ENCODE measurements around the gene PSMA4. TPM values are rescaled to one million over a fixed set of nuclear protein-coding genes. Genes with fewer than 3 reads are reported as not detected.

PSMA4 gene
- total and polyA plus RNA-seq, 2 experiments from 2014 or later, result 322 to 552 TPM

Small RNAs within 50 kb of the gene (small RNA-seq; reads per million reads assigned to genes)
- not detected for gene AC067863.2 (ENCODE audit: low replicate concordance)

Other genes starting within 250 kb of the PSMA4 start
- gene SKIC8, start 240.8 kb upstream of the PSMA4 start, total RNA-seq (2014; rRNA removed; shearing (Covaris generic)), result 47.0 and 59.4 TPM in 2 replicates
- 68.6 and 73.8 TPM in 2 replicates for gene SKIC8, start 240.8 kb upstream of the PSMA4 start, polyA plus RNA-seq (2016; fragmentation: Nextera tagmentation; extraction: Ambion mirVana)
- 127 and 156 TPM in 2 replicates for gene CRABP1, start 200.1 kb upstream of the PSMA4 start, total RNA-seq (2014; rRNA removed; shearing (Covaris generic))
- 522 and 536 TPM in 2 replicates for gene CRABP1, start 200.1 kb upstream of the PSMA4 start, polyA plus RNA-seq (2016; fragmentation: Nextera tagmentation; extraction: Ambion mirVana)
- 68.4 and 78.2 TPM in 2 replicates for gene IREB2, start 102.2 kb upstream of the PSMA4 start, total RNA-seq (2014; rRNA removed; shearing (Covaris generic))
- gene IREB2, start 102.2 kb upstream of the PSMA4 start, polyA plus RNA-seq (2016; fragmentation: Nextera tagmentation; extraction: Ambion mirVana), result 19.2 and 23.4 TPM in 2 replicates
- gene HYKK, start 32.9 kb upstream of the PSMA4 start, total RNA-seq (2014; rRNA removed; shearing (Covaris generic)), result 5.0 and 5.5 TPM in 2 replicates
- 2.9 and 4.0 TPM in 2 replicates for gene HYKK, start 32.9 kb upstream of the PSMA4 start, polyA plus RNA-seq (2016; fragmentation: Nextera tagmentation; extraction: Ambion mirVana)
- 19.6 and 26.2 TPM in 2 replicates for gene CHRNA5, start 25.1 kb downstream of the PSMA4 start, total RNA-seq (2014; rRNA removed; shearing (Covaris generic))
- gene CHRNA5, start 25.1 kb downstream of the PSMA4 start, polyA plus RNA-seq (2016; fragmentation: Nextera tagmentation; extraction: Ambion mirVana), result 23.3 and 29.3 TPM in 2 replicates
- 1.3 and 2.9 TPM in 2 replicates for gene CHRNA3, start 80.6 kb downstream of the PSMA4 start, total RNA-seq (2014; rRNA removed; shearing (Covaris generic))
- gene CHRNA3, start 80.6 kb downstream of the PSMA4 start, polyA plus RNA-seq (2016; fragmentation: Nextera tagmentation; extraction: Ambion mirVana), result 2.3 and 3.5 TPM in 2 replicates
- 1.0 and 1.6 TPM in 2 replicates for gene CHRNB4, start 100.8 kb downstream of the PSMA4 start, total RNA-seq (2014; rRNA removed; shearing (Covaris generic))
- 0.71 and 1.4 TPM in 2 replicates for gene CHRNB4, start 100.8 kb downstream of the PSMA4 start, polyA plus RNA-seq (2016; fragmentation: Nextera tagmentation; extraction: Ambion mirVana)